Measurements from ENCODE around the gene BTD.

DNA sequence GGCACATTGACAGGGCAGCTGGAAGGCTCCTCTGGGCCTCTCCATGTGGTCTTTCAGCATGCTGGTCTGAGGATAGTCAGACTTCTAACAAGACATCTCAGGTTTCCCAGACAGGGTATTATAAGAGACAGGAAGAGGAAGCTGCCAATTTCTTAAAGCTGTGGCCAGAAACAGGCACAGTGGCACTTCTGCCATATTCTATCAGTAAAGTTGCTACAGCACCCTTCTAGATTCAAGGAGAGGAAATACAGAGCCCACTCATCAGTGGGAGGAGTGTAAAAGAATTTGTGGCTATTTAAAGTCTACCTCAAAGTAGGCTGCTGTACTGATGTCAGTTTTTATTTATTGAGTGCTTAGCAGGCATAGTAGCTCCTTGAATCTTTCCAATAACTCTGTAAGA lies 55.5 kb downstream of the BTD start:
- TF ChIP-seq, protein P1, sequence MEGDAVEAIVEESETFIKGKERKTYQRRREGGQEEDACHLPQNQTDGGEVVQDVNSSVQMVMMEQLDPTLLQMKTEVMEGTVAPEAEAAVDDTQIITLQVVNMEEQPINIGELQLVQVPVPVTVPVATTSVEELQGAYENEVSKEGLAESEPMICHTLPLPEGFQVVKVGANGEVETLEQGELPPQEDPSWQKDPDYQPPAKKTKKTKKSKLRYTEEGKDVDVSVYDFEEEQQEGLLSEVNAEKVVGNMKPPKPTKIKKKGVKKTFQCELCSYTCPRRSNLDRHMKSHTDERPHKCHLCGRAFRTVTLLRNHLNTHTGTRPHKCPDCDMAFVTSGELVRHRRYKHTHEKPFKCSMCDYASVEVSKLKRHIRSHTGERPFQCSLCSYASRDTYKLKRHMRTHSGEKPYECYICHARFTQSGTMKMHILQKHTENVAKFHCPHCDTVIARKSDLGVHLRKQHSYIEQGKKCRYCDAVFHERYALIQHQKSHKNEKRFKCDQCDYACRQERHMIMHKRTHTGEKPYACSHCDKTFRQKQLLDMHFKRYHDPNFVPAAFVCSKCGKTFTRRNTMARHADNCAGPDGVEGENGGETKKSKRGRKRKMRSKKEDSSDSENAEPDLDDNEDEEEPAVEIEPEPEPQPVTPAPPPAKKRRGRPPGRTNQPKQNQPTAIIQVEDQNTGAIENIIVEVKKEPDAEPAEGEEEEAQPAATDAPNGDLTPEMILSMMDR (IDR thresholded peaks at IDR 0.05) = no peak
- no peak for TF ChIP-seq POLR2A (IDR thresholded peaks at IDR 0.05)

All from thyroid gland (tissue), 4 donors.